Bronchial epithelial cell (primary cell): Measurements from ENCODE around the gene TM9SF1. TPM values are rescaled to one million over a fixed set of nuclear protein-coding genes. Genes with fewer than 3 reads are reported as not detected.
"Not testable (repeated sequence)": the region's sequence is repeated elsewhere in the genome, so short reads cannot be mapped to it uniquely, and the experiment has no call there.

Source experiments
- DNase-seq: peaks from one replicate; pipeline ENCODE4 v3.0.0-alpha.2; 2010; ENCODE audit warnings: low read depth
- FAIRE-seq: peaks from 2 replicates; lab custom pipeline; 2011; peaks lifted over from hg19 to GRCh38; lab: Jason Lieb, UNC
- H3K27me3 ChIP-seq: 2 replicates; pipeline ENCODE4 v1.5.1; 2011; ENCODE audit warnings: low read length; ENCODE audit not compliant: control insufficient read depth, insufficient read depth
- H3K36me3 ChIP-seq: 2 replicates; pipeline ENCODE4 v1.5.1; 2011; ENCODE audit warnings: low read length; ENCODE audit not compliant: control insufficient read depth, insufficient read depth
- H3K4me3 ChIP-seq: 2 replicates; pipeline ENCODE4 v1.5.1; 2011; ENCODE audit warnings: mild to moderate bottlenecking, low read depth, low read length, control low read depth
- total RNA-seq: library from RNA; depleted of rRNA; stranded (reverse); fragments of >200 nt; gene quantifications from 2 replicates; pipeline ENCODE4 v1.2.1, GENCODE V29; 2014
- TF ChIP-seq, protein P1 (sequence below): IDR thresholded peaks from 2 replicates; pipeline ENCODE4 v1.5.1; 2011; ENCODE audit warnings: mild to moderate bottlenecking, moderate library complexity, low read length, control low read depth, inconsistent platforms; ENCODE audit not compliant: insufficient read depth, severe bottlenecking

Gene TM9SF1
- total RNA-seq, 1 donor from 2014 or later = 67.9 TPM

DNA sequence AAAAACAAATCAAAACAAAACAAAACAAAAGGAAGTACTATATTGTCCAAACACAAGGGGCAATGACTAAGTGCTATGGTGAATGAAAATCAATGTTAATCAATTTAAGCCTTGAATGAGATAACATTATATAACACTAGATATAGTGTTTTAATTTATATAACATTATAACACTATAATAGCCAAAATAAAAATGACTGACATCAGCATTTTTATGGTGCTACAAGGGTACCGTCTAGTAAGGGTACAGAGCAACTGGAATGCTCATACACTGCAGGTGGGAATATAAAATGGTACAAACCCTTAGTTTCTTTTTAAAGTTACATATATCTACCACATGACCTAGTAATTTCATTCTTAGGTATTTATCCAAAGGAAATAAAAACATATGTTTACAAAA is 31.2 kb upstream of the TM9SF1 start:
- H3K4me3 ChIP-seq = no peak overlapping the region
- no peak for DNase-seq
- TF ChIP-seq, protein P1, sequence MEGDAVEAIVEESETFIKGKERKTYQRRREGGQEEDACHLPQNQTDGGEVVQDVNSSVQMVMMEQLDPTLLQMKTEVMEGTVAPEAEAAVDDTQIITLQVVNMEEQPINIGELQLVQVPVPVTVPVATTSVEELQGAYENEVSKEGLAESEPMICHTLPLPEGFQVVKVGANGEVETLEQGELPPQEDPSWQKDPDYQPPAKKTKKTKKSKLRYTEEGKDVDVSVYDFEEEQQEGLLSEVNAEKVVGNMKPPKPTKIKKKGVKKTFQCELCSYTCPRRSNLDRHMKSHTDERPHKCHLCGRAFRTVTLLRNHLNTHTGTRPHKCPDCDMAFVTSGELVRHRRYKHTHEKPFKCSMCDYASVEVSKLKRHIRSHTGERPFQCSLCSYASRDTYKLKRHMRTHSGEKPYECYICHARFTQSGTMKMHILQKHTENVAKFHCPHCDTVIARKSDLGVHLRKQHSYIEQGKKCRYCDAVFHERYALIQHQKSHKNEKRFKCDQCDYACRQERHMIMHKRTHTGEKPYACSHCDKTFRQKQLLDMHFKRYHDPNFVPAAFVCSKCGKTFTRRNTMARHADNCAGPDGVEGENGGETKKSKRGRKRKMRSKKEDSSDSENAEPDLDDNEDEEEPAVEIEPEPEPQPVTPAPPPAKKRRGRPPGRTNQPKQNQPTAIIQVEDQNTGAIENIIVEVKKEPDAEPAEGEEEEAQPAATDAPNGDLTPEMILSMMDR = no peak
- peaks cover 3% of the 10 kb centered on the region for H3K36me3 ChIP-seq
- H3K27me3 ChIP-seq = no peaks in the 10 kb centered on the region
- no peak for FAIRE-seq

DNA sequence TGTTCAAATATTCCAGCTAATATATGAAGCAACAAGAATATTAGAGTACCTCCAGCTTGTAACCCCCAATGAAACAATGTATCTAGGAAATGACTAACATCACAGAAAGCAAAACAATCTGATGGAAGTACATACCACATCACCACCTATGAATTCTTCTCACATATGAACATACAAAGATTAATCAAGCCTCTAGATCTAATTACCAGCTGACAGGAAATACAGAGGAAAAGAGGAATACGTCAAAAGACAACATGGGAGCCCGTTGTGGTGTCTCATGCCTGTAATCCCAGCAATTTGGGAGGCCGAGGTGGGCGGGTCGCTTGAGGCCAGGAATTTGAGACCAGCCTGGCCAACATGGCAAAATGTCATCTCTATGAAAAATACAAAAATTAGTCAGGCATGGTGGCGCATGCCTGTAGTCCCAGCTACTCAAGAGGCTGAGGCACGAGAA is 29.4 kb upstream of the TM9SF1 start:
- no peaks in the 10 kb centered on the region for H3K27me3 ChIP-seq
- TF ChIP-seq, protein P1 = no peak
- DNase-seq = peak; percentile 97
- H3K36me3 ChIP-seq = peaks cover 1% of the 10 kb centered on the region
- H3K4me3 ChIP-seq = no peak overlapping the region
- no peak for FAIRE-seq

DNA sequence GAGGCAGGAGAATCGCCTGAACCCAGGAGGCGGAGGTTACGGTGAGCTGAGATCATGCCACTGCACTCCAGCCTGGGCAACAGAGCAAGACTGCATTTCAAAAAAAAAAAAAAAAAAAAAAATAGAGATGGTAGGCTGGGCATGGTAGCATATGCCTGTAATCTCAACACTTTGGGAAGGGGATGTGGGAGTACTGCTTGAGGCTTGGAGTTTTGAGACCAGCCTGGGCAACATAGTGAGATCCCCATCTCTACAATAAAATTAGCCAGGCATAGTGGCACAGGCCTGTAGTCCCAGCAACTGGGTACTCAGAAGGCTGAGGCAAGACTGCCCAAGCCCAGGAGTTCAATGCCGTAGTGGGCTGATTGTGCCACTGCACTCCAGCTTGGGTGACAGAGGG is 27.7 kb upstream of the TM9SF1 start:
- H3K36me3 ChIP-seq, DNase-seq, H3K4me3 ChIP-seq, FAIRE-seq, H3K27me3 ChIP-seq: not testable (repeated sequence)

DNA sequence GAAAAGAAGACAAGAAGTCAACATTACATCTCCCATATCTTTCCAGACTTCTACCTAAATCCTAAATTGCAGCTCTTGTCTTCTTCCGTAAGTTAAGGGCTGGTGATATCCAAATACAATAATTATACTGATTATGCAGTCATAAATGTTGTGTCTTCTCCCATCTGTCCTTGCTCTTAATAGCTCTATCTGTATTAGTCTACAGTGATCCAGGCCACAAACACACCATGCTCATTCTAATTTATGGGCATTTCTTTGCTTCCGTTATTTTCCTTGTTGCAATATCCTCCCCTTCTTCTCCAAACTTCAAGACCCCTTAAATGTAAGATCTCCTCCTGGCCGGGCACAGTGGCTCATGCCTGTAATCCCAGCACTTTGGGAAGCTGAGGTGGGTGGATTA is 24.3 kb upstream of the TM9SF1 start:
- H3K36me3 ChIP-seq = peaks cover 1% of the 10 kb centered on the region
- H3K27me3 ChIP-seq = no peaks in the 10 kb centered on the region
- TF ChIP-seq, protein P1 = no peak
- FAIRE-seq (no peak), DNase-seq (no peak)
- no peak overlapping the region for H3K4me3 ChIP-seq

- TF ChIP-seq, protein P1 = no peak
- peaks cover 1% of the 10 kb centered on the region for H3K36me3 ChIP-seq
- DNase-seq = no peak
- no peak for FAIRE-seq
- H3K27me3 ChIP-seq = no peaks in the 10 kb centered on the region
- H3K4me3 ChIP-seq = no peak overlapping the region
These were observed 23.8 kb upstream of the TM9SF1 start for GRCh38 chr14:24219080-24219479.

DNA sequence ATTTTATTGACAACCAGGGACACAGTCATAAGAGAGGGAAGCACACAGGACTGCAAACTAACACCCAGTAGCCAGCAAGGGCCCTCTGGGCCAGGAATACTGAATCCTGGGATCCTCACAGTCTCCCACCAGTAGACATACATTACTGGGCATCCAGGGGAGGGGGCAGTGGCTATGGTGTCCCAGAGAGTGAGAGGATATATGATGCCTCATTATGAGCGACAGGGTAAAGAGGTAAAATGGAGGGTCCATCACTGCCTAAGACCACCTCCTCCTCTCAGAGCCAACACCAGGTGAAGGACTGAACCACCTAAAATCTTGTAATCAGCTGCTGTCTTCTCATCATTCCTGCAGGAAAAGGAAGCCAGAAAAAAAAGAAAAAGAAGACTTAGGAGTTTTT is 21.6 kb upstream of the TM9SF1 start:
- not testable (repeated sequence) for H3K27me3 ChIP-seq, DNase-seq, H3K36me3 ChIP-seq, FAIRE-seq, H3K4me3 ChIP-seq

DNA sequence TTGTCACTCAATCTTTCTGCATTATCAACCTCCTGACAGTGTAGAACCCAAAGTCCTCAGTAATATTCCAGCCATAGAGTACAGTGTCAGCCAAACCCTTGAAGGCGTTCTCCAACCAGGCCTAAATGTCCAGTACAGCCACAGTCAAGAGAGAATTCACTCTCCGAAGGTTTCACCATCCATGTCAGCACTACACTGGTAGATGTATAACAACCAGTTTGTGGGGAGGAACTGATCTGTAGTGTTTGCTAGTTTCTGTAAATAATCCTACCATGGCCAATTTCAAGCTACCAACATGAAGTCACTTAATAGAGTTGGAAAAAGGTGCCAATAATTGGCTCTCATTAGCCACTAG is 21.1 kb upstream of the TM9SF1 start:
- Histone ChIP-seq H3K36me3 (peaks cover 3% of the 10 kb centered on the region), H3K27me3 (no peaks in the 10 kb centered on the region), H3K4me3 (no peak overlapping the region)
- FAIRE-seq = no peak
- TF ChIP-seq, protein P1 = no peak
- DNase-seq = no peak
